IMR-90 (cell line): ENCODE results near the gene RORB. TPM values are rescaled to one million over a fixed set of nuclear protein-coding genes. Genes with fewer than 3 reads are reported as not detected.

Experiments used
- ATAC-seq: fragments of 200-7000 bp; cut with Tn5 transposase; 2 replicates; pipeline ENCODE4 v1.9.1; 2020; ENCODE audit warnings: low read depth, mild to moderate bottlenecking, moderate library complexity
- BruUV-seq: library from RNA; stranded (reverse); fragments of 400-500 nt; replicated peaks from 2 replicates; lab custom pipeline; 2021; lab: Mats Ljungman, UMichigan
- CTCF ChIA-PET: fragments of 300-600 bp; formaldehyde crosslinking; extraction: SDS; loops from one replicate; lab custom pipeline; 2021; ENCODE audit warnings: antibody characterized with exemption; lab: Yijun Ruan, JAX
- POLR2A ChIA-PET: fragments of 300-600 bp; sonication (Branson Sonifier 250); formaldehyde crosslinking; loops from one replicate; lab custom pipeline; 2022; ENCODE audit warnings: antibody characterized with exemption; ENCODE audit not compliant: unreplicated experiment; lab: Charles Lee
- DNase-seq: peaks from one replicate; pipeline ENCODE4 v3.0.0; 2013
- H2AFZ ChIP-seq: replicated peaks from 2 replicates; pipeline ENCODE3; 2013; ENCODE audit warnings: low read length, mild to moderate bottlenecking; ENCODE audit not compliant: poor library complexity
- H2AK5ac ChIP-seq: 2 replicates; pipeline ENCODE4 v1.6.1; 2013; ENCODE audit warnings: low read depth, low read length, inconsistent platforms
- H2AK9ac ChIP-seq: replicated peaks from 2 replicates; pipeline ENCODE3; 2013; ENCODE audit warnings: mild to moderate bottlenecking, low read depth, low read length, moderate library complexity; ENCODE audit not compliant: poor library complexity
- H2BK120ac ChIP-seq: 2 replicates; pipeline ENCODE4 v1.6.1; 2013; ENCODE audit warnings: low read depth, low read length, inconsistent platforms
- H2BK15ac ChIP-seq: 3 replicates; pipeline ENCODE4 v1.6.1; 2013; ENCODE audit warnings: low read depth, low read length, inconsistent platforms
- H2BK20ac ChIP-seq: 2 replicates; pipeline ENCODE4 v1.6.1; 2013; ENCODE audit warnings: low read depth, mild to moderate bottlenecking, inconsistent platforms, low read length, moderate library complexity
- H2BK5ac ChIP-seq: 2 replicates; pipeline ENCODE4 v1.6.1; 2013; ENCODE audit warnings: mild to moderate bottlenecking, low read depth, low read length, inconsistent platforms; ENCODE audit not compliant: poor library complexity, severe bottlenecking
- H3K14ac ChIP-seq: replicated peaks from 2 replicates; pipeline ENCODE4 v1.6.1; 2013; ENCODE audit warnings: low read depth, low read length, inconsistent platforms
- H3K18ac ChIP-seq: 2 replicates; pipeline ENCODE4 v1.6.1; 2013; ENCODE audit warnings: low read depth, low read length, control low read depth
- H3K23ac ChIP-seq: 2 replicates; pipeline ENCODE4 v1.6.1; 2013; ENCODE audit warnings: low read depth, low read length, inconsistent platforms
- H3K27ac ChIP-seq: 2 replicates; pipeline ENCODE4 v1.5.1; 2013; ENCODE audit warnings: mild to moderate bottlenecking, control low read depth, low read length; ENCODE audit not compliant: insufficient read depth
- H3K27me3 ChIP-seq: 2 replicates; pipeline ENCODE4 v1.6.1; 2013; ENCODE audit warnings: low read length; ENCODE audit not compliant: control insufficient read depth, insufficient read depth
- H3K36me3 ChIP-seq: 2 replicates; pipeline ENCODE4 v1.6.1; 2013; ENCODE audit warnings: low read length, mixed read lengths; ENCODE audit not compliant: control insufficient read depth, insufficient read depth
- H3K4ac ChIP-seq: 2 replicates; pipeline ENCODE4 v1.6.1; 2013; ENCODE audit warnings: low read depth, low read length, inconsistent platforms
- H3K4me1 ChIP-seq: 2 replicates; pipeline ENCODE4 v1.6.1; 2013; ENCODE audit warnings: low read length, mixed read lengths; ENCODE audit not compliant: control insufficient read depth, insufficient read depth
- H3K4me2 ChIP-seq: 2 replicates; pipeline ENCODE4 v1.6.1; 2013; ENCODE audit warnings: low read depth, mild to moderate bottlenecking, control low read depth, low read length, moderate library complexity
- H3K4me3 ChIP-seq: 2 replicates; pipeline ENCODE4 v1.5.1; 2013; ENCODE audit warnings: low read depth, mild to moderate bottlenecking, control low read depth, low read length, moderate library complexity; ENCODE audit not compliant: insufficient read depth
- H3K56ac ChIP-seq: 2 replicates; pipeline ENCODE4 v1.6.1; 2013; ENCODE audit warnings: low read length, inconsistent platforms; ENCODE audit not compliant: insufficient read depth; ENCODE audit errors: extremely low read depth
- H3K79me1 ChIP-seq, 2 experiments: 2 replicates each; pipeline ENCODE4 v1.6.1; 2013; ENCODE audit warnings: low read length in 2 of 2, inconsistent platforms in 1 of 2, low read depth in 1 of 2
- H3K9ac ChIP-seq: 2 replicates; pipeline ENCODE4 v1.6.1; 2013; ENCODE audit warnings: low read depth, low read length, control low read depth
- H3K9me1 ChIP-seq: 2 replicates; pipeline ENCODE4 v1.6.1; 2013; ENCODE audit warnings: low read length, inconsistent platforms; ENCODE audit not compliant: insufficient read depth
- H3K9me3 ChIP-seq: 2 replicates; pipeline ENCODE4 v1.6.1; 2013; ENCODE audit warnings: low read length; ENCODE audit not compliant: control insufficient read depth, insufficient read depth
- H4K20me1 ChIP-seq: 2 replicates; pipeline ENCODE4 v1.6.1; 2013; ENCODE audit warnings: low read length, inconsistent platforms; ENCODE audit not compliant: insufficient read depth
- H4K5ac ChIP-seq: 2 replicates; pipeline ENCODE4 v1.6.1; 2013; ENCODE audit warnings: mild to moderate bottlenecking, low read depth, low read length, control low read depth
- H4K8ac ChIP-seq, 2 experiments: 2 replicates each; pipeline ENCODE4 v1.6.1; 2013; ENCODE audit warnings: low read depth in 2 of 2, low read length in 2 of 2, control low read depth in 1 of 2, inconsistent platforms in 1 of 2
- H4K91ac ChIP-seq: 2 replicates; pipeline ENCODE4 v1.6.1; 2013; ENCODE audit warnings: low read depth, low read length, inconsistent platforms; ENCODE audit not compliant: insufficient read depth
- CEBPB ChIP-seq: IDR thresholded peaks from 2 replicates; pipeline ENCODE4 v1.6.1; 2012; ENCODE audit warnings: low read depth, low read length, improper control_type of control experiment
- RFX5 ChIP-seq: IDR thresholded peaks from 2 replicates; pipeline ENCODE4 v1.8.0; 2012; ENCODE audit warnings: low read depth, mild to moderate bottlenecking, low read length, moderate library complexity
- WGBS, 2 experiments: methylation state at CpG; one replicate each; pipeline versions ENCODE4 v1.1.5 to v1.1.7; 2013; ENCODE audit warnings: missing lambda C conversion rate in 2 of 2; ENCODE audit not compliant: insufficient read length in 1 of 2; ENCODE audit errors: extremely low coverage in 2 of 2; 5-methylcytosine and 5-hydroxymethylcytosine counted together
- dilution Hi-C: fragments of 300-500 bp; cut with HindIII; formaldehyde crosslinking; loops from one replicate; pipeline ENCODE4 v1.14.3; 2018; ENCODE audit warnings: low sequenced_read_pairs; ENCODE audit not compliant: unreplicated experiment
- in situ Hi-C: fragments of 300-500 bp; cut with MboI; formaldehyde crosslinking; loops from 3 replicates; pipeline ENCODE4 v1.14.3; 2019; ENCODE audit warnings: low sequenced_read_pairs, inconsistent platforms, mixed read lengths
- intact Hi-C: fragments of 100-400 bp; cut with micrococcal nuclease; formaldehyde crosslinking; loops from 2 replicates; pipeline ENCODE4 v1.10.0; 2022
- polyA plus RNA-seq, 3 experiments: library from polyadenylated mRNA; depleted of rRNA; stranded (reverse); fragments of >200 nt; gene quantifications; 2 replicates each; pipeline ENCODE4 v1.2.3, GENCODE V29; 2012; ENCODE audit warnings: low replicate concordance in 1 of 3
- total RNA-seq: library from RNA; depleted of rRNA; stranded (reverse); fragments of >200 nt; gene quantifications from 2 replicates; pipeline ENCODE4 v1.2.3, GENCODE V29; 2012

Gene RORB
- total and polyA plus RNA-seq, 2 of the 4 experiments (the other 2 are of a cell fraction): not detected

DNA sequence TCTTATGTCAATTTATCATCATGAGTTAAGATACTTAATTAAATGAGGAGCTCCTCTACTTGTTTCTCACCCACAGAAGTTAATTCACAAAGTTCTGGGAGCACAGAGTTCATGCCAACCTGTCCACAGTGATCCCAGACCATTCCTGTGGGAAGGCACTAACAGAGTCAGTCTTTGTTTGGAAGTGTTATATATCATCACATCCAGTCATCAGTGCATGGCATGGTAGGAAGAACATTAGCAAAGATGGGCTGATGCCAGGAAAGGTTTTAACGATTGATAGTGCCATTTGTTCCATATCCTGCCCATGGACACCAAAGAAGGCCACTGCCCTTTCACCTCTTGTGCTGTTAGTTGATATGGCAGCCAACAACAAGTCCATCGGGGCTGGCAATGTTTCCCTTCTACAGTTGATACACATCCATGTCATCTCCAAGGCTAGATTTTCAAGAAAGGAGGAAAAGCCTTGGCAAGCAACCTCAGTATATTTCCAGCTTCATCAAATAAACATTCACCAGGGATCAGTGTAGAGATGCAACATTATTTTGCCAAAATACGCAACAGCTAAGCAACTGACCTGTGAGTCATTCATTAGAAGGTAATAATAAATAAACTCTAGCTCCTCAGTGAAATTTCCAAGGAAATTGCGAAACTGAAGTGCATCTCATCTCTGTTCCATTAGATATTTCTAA, 169.6 kb downstream of the RORB start:
- CTCF ChIA-PET: no interaction called here

More for the DNA sequence above, 169.6 kb downstream of the RORB start:
- Histone ChIP-seq H4K5ac (no peak overlapping the region), H3K4me2 (0 out of 2 replicates have a peak overlapping the region, but pooled peaks have one; percentile 38), H3K79me1 (no peaks in the 10 kb centered on the region), H3K23ac (no peak overlapping the region), H2BK120ac (no peak overlapping the region), H2BK20ac (no peak overlapping the region), H4K8ac (no peak overlapping the region), H4K20me1 (no peaks in the 10 kb centered on the region), H3K4me3 (no peak overlapping the region), H3K18ac (no peak overlapping the region), H3K9me3 (no peaks in the 10 kb centered on the region), H3K56ac (no peak overlapping the region), H2AFZ (no peak overlapping the region), H2BK5ac (no peak overlapping the region), H3K36me3 (no peaks in the 10 kb centered on the region), H3K9ac (no peak overlapping the region), H3K27me3 (no peaks in the 10 kb centered on the region), H2AK9ac (no peak overlapping the region), H3K27ac (peak overlapping the region; percentile 66; the same call in 1 of the 2 replicates), H2AK5ac (no peak overlapping the region), H3K4ac (no peak overlapping the region), H3K14ac (no peak overlapping the region), H4K91ac (no peak overlapping the region), H3K4me1 (no peaks in the 10 kb centered on the region), H3K9me1 (no peaks in the 10 kb centered on the region), H2BK15ac (no peak overlapping the region)
- intact Hi-C loops (no loop called here), in situ Hi-C loops (no loop called here), dilution Hi-C loops (no loop called here)
- ATAC-seq: peak; percentile 53
- peak; percentile 58 for TF ChIP-seq CEBPB
- TF ChIP-seq RFX5: no peak
- no TSS peak for BruUV-seq
- POLR2A ChIA-PET: no interaction called here
- peak; percentile 40 for DNase-seq
- WGBS, 2 experiments: no CpG with 5 or more reads among the region's 4 CpGs
